ENCODE results near the gene CRYGC. TPM values are rescaled to one million over a fixed set of nuclear protein-coding genes. Genes with fewer than 3 reads are reported as not detected.
"Not testable (repeated sequence)": the region's sequence is repeated elsewhere in the genome, so short reads cannot be mapped to it uniquely, and the experiment has no call there.

Gene CRYGC
- total RNA-seq, 5 donors from 2014 or later (not counting 1 experiment from before 2014, with no cell fraction given): not detected

DNA sequence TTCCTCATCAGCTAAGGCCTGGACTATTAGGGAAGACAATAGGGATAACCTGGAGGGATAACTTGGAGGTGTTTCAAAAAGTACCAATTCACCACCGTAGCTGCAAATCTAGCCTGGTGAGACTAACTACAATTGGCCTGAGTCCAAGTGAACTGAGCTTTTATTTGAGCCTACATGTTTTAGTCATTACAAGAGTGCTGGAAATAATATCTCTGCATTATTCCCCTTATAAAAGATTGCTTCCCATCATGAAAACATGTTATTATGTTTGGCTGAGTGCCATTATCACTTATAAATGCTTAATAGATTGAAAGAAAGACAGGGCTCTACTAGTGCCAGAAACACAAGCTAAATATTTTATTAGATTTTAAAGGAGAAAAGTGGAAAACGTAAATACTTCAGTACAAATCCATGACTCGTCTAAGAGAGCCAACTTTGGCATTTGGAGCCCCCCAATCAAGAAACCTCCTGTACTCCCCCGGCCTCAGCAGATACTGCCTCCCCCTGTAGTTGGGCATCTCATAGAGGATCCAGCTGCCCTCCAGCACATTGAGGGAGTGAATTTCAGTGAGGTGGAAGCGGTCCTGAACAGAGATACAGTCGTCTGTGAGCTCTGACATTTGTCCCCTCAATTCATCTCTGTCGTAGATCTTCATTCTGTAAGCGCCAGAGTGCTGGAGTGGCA is 12.8 kb upstream of the CRYGC start:
- Histone ChIP-seq H3K4me1 (ENCODE audit: control insufficient read depth in 1 of 2, extremely low read depth in 1 of 2, insufficient read depth in 2 of 2, low read length in 2 of 2) (no peaks in the 10 kb centered on the region), H3K9me3 (no peaks in the 10 kb centered on the region), H3K27me3 (replicated peaks in 1 of 2; ENCODE audit: control insufficient read depth in 2 of 2, extremely low read depth in 1 of 2, insufficient read depth in 2 of 2, low read length in 1 of 2) (no peaks in the 10 kb centered on the region), H3K27ac (ENCODE audit: low read length) (no peak overlapping the region), H3K36me3 (ENCODE audit: control insufficient read depth in 2 of 2, extremely low read depth in 1 of 2, insufficient read depth in 1 of 2, low read length in 1 of 2) (no peaks in the 10 kb centered on the region), H3K4me3 (ENCODE audit: control insufficient read depth in 1 of 2, extremely low read depth in 1 of 2, low read length in 1 of 2) (no peak overlapping the region)
- ATAC-seq (replicated peaks in 1 of 4) (no peak), DNase-seq (no peak)
- ChIA-PET CTCF (no interaction called here), POLR2A (no interaction called here)
- H3K4me3 Mint-ChIP-seq: no peak overlapping the region
- H3K27me3 Mint-ChIP-seq: peaks cover under 1 to 1% of the 10 kb centered on the region in 2 donors
- 100% methylated on average over 2 of the region's 8 CpGs for WGBS (ENCODE audit: insufficient coverage)
- no peaks in the 10 kb centered on the region for H3K4me1 Mint-ChIP-seq
- H3K9me3 Mint-ChIP-seq: peaks cover 0 to 2% (median 0%) of the 10 kb centered on the region in 3 donors
- H3K36me3 Mint-ChIP-seq: no peaks in the 10 kb centered on the region
- no peak overlapping the region for H3K27ac Mint-ChIP-seq

GRCh38 chr2:208139447-208139846 is 9.8 kb upstream of the CRYGC start:
- WGBS (ENCODE audit: insufficient coverage): 90% methylated on average over 18 of the region's 18 CpGs
- Histone ChIP-seq H3K27me3 (replicated peaks in 1 of 2; ENCODE audit: control insufficient read depth in 2 of 2, extremely low read depth in 1 of 2, insufficient read depth in 2 of 2, low read length in 1 of 2) (peaks cover 0 to 2% of the 10 kb centered on the region in 2 experiments), H3K36me3 (ENCODE audit: control insufficient read depth in 2 of 2, extremely low read depth in 1 of 2, insufficient read depth in 1 of 2, low read length in 1 of 2) (no peaks in the 10 kb centered on the region), H3K4me3 (ENCODE audit: control insufficient read depth in 1 of 2, extremely low read depth in 1 of 2, low read length in 1 of 2) (no peak overlapping the region), H3K27ac (ENCODE audit: low read length) (no peak overlapping the region), H3K4me1 (ENCODE audit: control insufficient read depth in 1 of 2, extremely low read depth in 1 of 2, insufficient read depth in 2 of 2, low read length in 2 of 2) (peaks cover 6 to 10% of the 10 kb centered on the region in 2 experiments), H3K9me3 (no peaks in the 10 kb centered on the region)
- ChIA-PET POLR2A (no interaction called here), CTCF (no interaction called here)
- Mint-ChIP-seq H3K9me3 (peaks cover 0 to 2% (median 0%) of the 10 kb centered on the region in 3 donors), H3K4me1 (peaks cover 5 to 10% (median 10%) of the 10 kb centered on the region in 3 donors), H3K27me3 (no peaks in the 10 kb centered on the region), H3K36me3 (no peaks in the 10 kb centered on the region), H3K4me3 (no peak overlapping the region), H3K27ac (no peak overlapping the region)
- no peak for ATAC-seq (replicated peaks in 1 of 4)
- no peak for DNase-seq

DNA sequence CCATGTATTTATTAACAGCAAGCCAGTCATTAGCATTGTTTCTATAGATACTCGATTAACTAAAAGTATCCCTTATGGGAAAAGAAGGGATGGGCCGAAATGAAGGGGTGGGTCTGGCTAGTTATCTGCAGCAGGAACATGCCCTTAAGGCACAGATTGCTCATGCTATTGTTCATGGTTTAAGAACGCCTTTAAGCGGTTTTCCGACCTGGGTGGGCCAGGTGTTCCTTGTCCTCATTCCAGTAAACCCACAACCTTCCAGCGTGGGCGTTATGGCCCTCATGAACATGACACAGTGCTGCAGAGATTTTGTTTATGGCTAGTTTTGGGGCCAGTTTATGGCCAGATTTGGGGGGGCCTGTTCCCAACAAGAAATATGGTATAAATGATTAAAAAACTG is 8.7 kb upstream of the CRYGC start:
- H3K27me3 Mint-ChIP-seq; H3K4me3 ChIP-seq (ENCODE audit: control insufficient read depth in 1 of 2, extremely low read depth in 1 of 2, low read length in 1 of 2); H3K36me3 Mint-ChIP-seq; H3K4me3 Mint-ChIP-seq; H3K27me3 ChIP-seq (replicated peaks in 1 of 2; ENCODE audit: control insufficient read depth in 2 of 2, extremely low read depth in 1 of 2, insufficient read depth in 2 of 2, low read length in 1 of 2); H3K27ac ChIP-seq (ENCODE audit: low read length); H3K36me3 ChIP-seq (ENCODE audit: control insufficient read depth in 2 of 2, extremely low read depth in 1 of 2, insufficient read depth in 1 of 2, low read length in 1 of 2); DNase-seq; H3K9me3 ChIP-seq; H3K9me3 Mint-ChIP-seq; ATAC-seq (replicated peaks in 1 of 4); POLR2A ChIA-PET; H3K27ac Mint-ChIP-seq: not testable (repeated sequence)
- CTCF ChIA-PET: interaction anchor here in 1 of 2 donors (0.7 kb wide), 1 partner anchor 11 kb away, joined by 4 read pairs; no protein-coding TSS in a partner anchor
- H3K4me1 ChIP-seq (ENCODE audit: control insufficient read depth in 1 of 2, extremely low read depth in 1 of 2, insufficient read depth in 2 of 2, low read length in 2 of 2): peaks cover 6 to 10% of the 10 kb centered on the region in 2 experiments
- peaks cover 5 to 10% (median 10%) of the 10 kb centered on the region in 3 donors for H3K4me1 Mint-ChIP-seq
- no CpG with 5 or more reads among the region's 7 CpGs for WGBS (ENCODE audit: insufficient coverage)

DNA sequence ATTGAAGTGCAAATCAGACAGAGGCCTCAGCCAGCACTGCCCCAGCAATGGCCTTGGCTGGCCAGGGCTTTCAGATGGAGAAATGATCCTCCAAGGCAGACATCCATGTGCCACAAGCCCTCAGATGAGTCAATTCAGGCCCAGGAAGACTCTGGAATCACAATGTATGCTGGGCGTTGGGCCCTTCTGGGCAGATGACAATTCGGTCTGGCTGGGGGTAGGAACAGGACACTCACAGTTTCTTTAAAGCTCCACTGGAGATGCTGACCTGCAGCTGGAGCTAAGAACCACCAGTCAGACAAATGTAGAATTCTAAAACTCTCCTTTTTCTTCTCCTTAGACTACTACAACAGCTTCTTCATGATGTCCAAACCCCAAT is 7.1 kb upstream of the CRYGC start:
- H3K27ac ChIP-seq (ENCODE audit: low read length): no peak overlapping the region
- peaks cover 0 to 2% (median 0%) of the 10 kb centered on the region in 3 donors for H3K9me3 Mint-ChIP-seq
- no peak overlapping the region for H3K4me3 Mint-ChIP-seq
- no peaks in the 10 kb centered on the region for H3K27me3 Mint-ChIP-seq
- no peaks in the 10 kb centered on the region for H3K9me3 ChIP-seq
- peaks cover 5 to 10% (median 10%) of the 10 kb centered on the region in 3 donors for H3K4me1 Mint-ChIP-seq
- H3K27me3 ChIP-seq (replicated peaks in 1 of 2; ENCODE audit: control insufficient read depth in 2 of 2, extremely low read depth in 1 of 2, insufficient read depth in 2 of 2, low read length in 1 of 2): peaks cover 0 to 2% of the 10 kb centered on the region in 2 experiments
- no peak overlapping the region for H3K4me3 ChIP-seq (ENCODE audit: control insufficient read depth in 1 of 2, extremely low read depth in 1 of 2, low read length in 1 of 2)
- ATAC-seq (replicated peaks in 1 of 4) (no peak), DNase-seq (no peak)
- H3K36me3 Mint-ChIP-seq: no peaks in the 10 kb centered on the region
- ChIA-PET CTCF (no interaction called here), POLR2A (no interaction called here)
- 83% methylated on average over 2 of the region's 2 CpGs for WGBS (ENCODE audit: insufficient coverage)
- peaks cover 6 to 10% of the 10 kb centered on the region in 2 experiments for H3K4me1 ChIP-seq (ENCODE audit: control insufficient read depth in 1 of 2, extremely low read depth in 1 of 2, insufficient read depth in 2 of 2, low read length in 2 of 2)
- no peak overlapping the region for H3K27ac Mint-ChIP-seq
- no peaks in the 10 kb centered on the region for H3K36me3 ChIP-seq (ENCODE audit: control insufficient read depth in 2 of 2, extremely low read depth in 1 of 2, insufficient read depth in 1 of 2, low read length in 1 of 2)

- H3K27me3 Mint-ChIP-seq: no peaks in the 10 kb centered on the region
- ATAC-seq (replicated peaks in 1 of 4): no peak
- CTCF ChIA-PET: no interaction called here
- POLR2A ChIA-PET: interaction anchor here (0.6 kb wide), 2 partner anchors 603 to 1671 kb away, joined by 3 read pairs; no protein-coding TSS in a partner anchor
- peaks cover 0 to 2% (median 0%) of the 10 kb centered on the region in 3 donors for H3K9me3 Mint-ChIP-seq
- Histone ChIP-seq H3K9me3 (no peaks in the 10 kb centered on the region), H3K4me1 (ENCODE audit: control insufficient read depth in 1 of 2, extremely low read depth in 1 of 2, insufficient read depth in 2 of 2, low read length in 2 of 2) (peaks cover 6 to 10% of the 10 kb centered on the region in 2 experiments), H3K36me3 (ENCODE audit: control insufficient read depth in 2 of 2, extremely low read depth in 1 of 2, insufficient read depth in 1 of 2, low read length in 1 of 2) (no peaks in the 10 kb centered on the region), H3K27me3 (replicated peaks in 1 of 2; ENCODE audit: control insufficient read depth in 2 of 2, extremely low read depth in 1 of 2, insufficient read depth in 2 of 2, low read length in 1 of 2) (peaks cover 0 to 2% of the 10 kb centered on the region in 2 experiments), H3K27ac (ENCODE audit: low read length) (no peak overlapping the region), H3K4me3 (ENCODE audit: control insufficient read depth in 1 of 2, extremely low read depth in 1 of 2, low read length in 1 of 2) (no peak overlapping the region)
- H3K27ac Mint-ChIP-seq: no peak overlapping the region
- 91% methylated on average over 7 of the region's 11 CpGs for WGBS (ENCODE audit: insufficient coverage)
- H3K36me3 Mint-ChIP-seq: no peaks in the 10 kb centered on the region
- no peak for DNase-seq
- no peak overlapping the region for H3K4me3 Mint-ChIP-seq
- peaks cover 5 to 10% (median 10%) of the 10 kb centered on the region in 3 donors for H3K4me1 Mint-ChIP-seq
Measured at GRCh38 chr2:208135794-208136715, 6.4 kb upstream of the CRYGC start.

GRCh38 chr2:208134928-208135586 is 5.4 kb upstream of the CRYGC start:
- Mint-ChIP-seq H3K4me1 (peaks cover 5 to 10% (median 10%) of the 10 kb centered on the region in 3 donors), H3K9me3 (peaks cover 0 to 2% (median 0%) of the 10 kb centered on the region in 3 donors), H3K27me3 (no peaks in the 10 kb centered on the region), H3K27ac (no peak overlapping the region), H3K36me3 (no peaks in the 10 kb centered on the region), H3K4me3 (no peak overlapping the region)
- DNase-seq (peak in 1 of 35 experiments; percentile 3), ATAC-seq (replicated peaks in 1 of 4) (peak in 2 of 4 experiments; percentile 28 to 60)
- no peak overlapping the region for H3K4me3 ChIP-seq (ENCODE audit: control insufficient read depth in 1 of 2, extremely low read depth in 1 of 2, low read length in 1 of 2)
- peaks cover 0 to 2% of the 10 kb centered on the region in 2 experiments for H3K27me3 ChIP-seq (replicated peaks in 1 of 2; ENCODE audit: control insufficient read depth in 2 of 2, extremely low read depth in 1 of 2, insufficient read depth in 2 of 2, low read length in 1 of 2)
- no peaks in the 10 kb centered on the region for H3K9me3 ChIP-seq
- H3K36me3 ChIP-seq (ENCODE audit: control insufficient read depth in 2 of 2, extremely low read depth in 1 of 2, insufficient read depth in 1 of 2, low read length in 1 of 2): no peaks in the 10 kb centered on the region
- ChIA-PET POLR2A (no interaction called here), CTCF (no interaction called here)
- H3K4me1 ChIP-seq (ENCODE audit: control insufficient read depth in 1 of 2, extremely low read depth in 1 of 2, insufficient read depth in 2 of 2, low read length in 2 of 2): peaks cover 6 to 10% of the 10 kb centered on the region in 2 experiments
- WGBS (ENCODE audit: insufficient coverage): 0% methylated on average over 1 of the region's 8 CpGs
- H3K27ac ChIP-seq (ENCODE audit: low read length): no peak overlapping the region
